Measurements from ENCODE around the gene SERPINB2. TPM values are rescaled to one million over a fixed set of nuclear protein-coding genes. Genes with fewer than 3 reads are reported as not detected.
"Not testable (repeated sequence)": the region's sequence is repeated elsewhere in the genome, so short reads cannot be mapped to it uniquely, and the experiment has no call there.

The SERPINB2 gene
- total RNA-seq, 1 donor from 2014 or later = not detected

- FAIRE-seq (no peak), DNase-seq (ENCODE audit: low spot score in 2 of 2) (no peak)
These were observed 1.1 kb downstream of the SERPINB2 start for GRCh38 chr18:63888470-63889190.

- DNase-seq (ENCODE audit: low spot score in 2 of 2) (no peak), FAIRE-seq (no peak)
These were observed 2.1 kb downstream of the SERPINB2 start for GRCh38 chr18:63889626-63890025.

GRCh38 chr18:63890237-63890949 is 2.9 kb downstream of the SERPINB2 start:
- FAIRE-seq (no peak), DNase-seq (ENCODE audit: low spot score in 2 of 2) (no peak)

- no peak for FAIRE-seq
- no peak for DNase-seq (ENCODE audit: low spot score in 2 of 2)
These were observed 3.4 kb downstream of the SERPINB2 start for GRCh38 chr18:63890950-63891304.

- DNase-seq (ENCODE audit: low spot score in 2 of 2) = no peak
- FAIRE-seq = no peak
These were observed 5.1 kb downstream of the SERPINB2 start for GRCh38 chr18:63892566-63892965.

GRCh38 chr18:63894106-63894772 is 6.7 kb downstream of the SERPINB2 start:
- no peak for DNase-seq (ENCODE audit: low spot score in 2 of 2)
- no peak for FAIRE-seq

- no peak for DNase-seq (ENCODE audit: low spot score in 2 of 2)
- FAIRE-seq = no peak
These were observed 7.7 kb downstream of the SERPINB2 start for GRCh38 chr18:63895190-63895589.

GRCh38 chr18:63897072-63897471 is 9.6 kb downstream of the SERPINB2 start:
- DNase-seq (ENCODE audit: low spot score in 2 of 2) (no peak), FAIRE-seq (no peak)

GRCh38 chr18:63899206-63899605 is 11.7 kb downstream of the SERPINB2 start:
- no peak for FAIRE-seq
- no peak for DNase-seq (ENCODE audit: low spot score in 2 of 2)

- no peak for FAIRE-seq
- no peak for DNase-seq (ENCODE audit: low spot score in 2 of 2)
These were observed 16.5 kb downstream of the SERPINB2 start for GRCh38 chr18:63903851-63904570.

- DNase-seq (ENCODE audit: low spot score in 2 of 2) (no peak), FAIRE-seq (no peak)
These were observed 17.2 kb downstream of the SERPINB2 start for GRCh38 chr18:63904694-63905093.

GRCh38 chr18:63905361-63905760 is 17.9 kb downstream of the SERPINB2 start:
- no peak for FAIRE-seq

GRCh38 chr18:63906056-63906455 is 18.6 kb downstream of the SERPINB2 start:
- FAIRE-seq (no peak), DNase-seq (ENCODE audit: low spot score in 2 of 2) (no peak)

More at GRCh38 chr18:63905361-63905760, 17.9 kb downstream of the SERPINB2 start:
- no peak for DNase-seq (ENCODE audit: low spot score in 2 of 2)

- no peak for DNase-seq (ENCODE audit: low spot score in 2 of 2)
- no peak for FAIRE-seq
These were observed 20.2 kb downstream of the SERPINB2 start, which contains the start of gene SERPINB10 for GRCh38 chr18:63907664-63908063. Gene SERPINB10 (plus strand): TSS chr18:63907958. CDS start chr18:63915511, 7,553 bp downstream.

GRCh38 chr18:63908858-63909257 is 21.4 kb downstream of the SERPINB2 start:
- FAIRE-seq (no peak), DNase-seq (ENCODE audit: low spot score in 2 of 2) (no peak)

- FAIRE-seq (no peak), DNase-seq (ENCODE audit: low spot score in 2 of 2) (no peak)
These were observed 22.4 kb downstream of the SERPINB2 start for GRCh38 chr18:63909870-63910269.

- DNase-seq (ENCODE audit: low spot score in 2 of 2) (no peak), FAIRE-seq (no peak)
These were observed 30.3 kb downstream of the SERPINB2 start for GRCh38 chr18:63917817-63918216.

- no peak for FAIRE-seq
- no peak for DNase-seq (ENCODE audit: low spot score in 2 of 2)
These were observed 34.5 kb downstream of the SERPINB2 start for GRCh38 chr18:63922049-63922448.

GRCh38 chr18:63924551-63924950 is 37.0 kb downstream of the SERPINB2 start:
- FAIRE-seq (no peak), DNase-seq (ENCODE audit: low spot score in 2 of 2) (no peak)

- DNase-seq (ENCODE audit: low spot score in 2 of 2) (no peak), FAIRE-seq (no peak)
These were observed 40.8 kb downstream of the SERPINB2 start for GRCh38 chr18:63928331-63928730.

GRCh38 chr18:63929369-63929768 is 41.9 kb downstream of the SERPINB2 start:
- FAIRE-seq = not testable (repeated sequence)

More at GRCh38 chr18:63929369-63929768, 41.9 kb downstream of the SERPINB2 start:
- not testable (repeated sequence) for DNase-seq (ENCODE audit: low spot score in 2 of 2)
